Fibroblast of peridontal ligament (primary cell): Measurements from ENCODE around the gene SLC12A2.

Source experiments
- DNase-seq: peaks from one replicate; pipeline ENCODE4 v3.0.0-alpha.2; 2010; ENCODE audit errors: extremely low read depth

SLC12A2 gene

DNA sequence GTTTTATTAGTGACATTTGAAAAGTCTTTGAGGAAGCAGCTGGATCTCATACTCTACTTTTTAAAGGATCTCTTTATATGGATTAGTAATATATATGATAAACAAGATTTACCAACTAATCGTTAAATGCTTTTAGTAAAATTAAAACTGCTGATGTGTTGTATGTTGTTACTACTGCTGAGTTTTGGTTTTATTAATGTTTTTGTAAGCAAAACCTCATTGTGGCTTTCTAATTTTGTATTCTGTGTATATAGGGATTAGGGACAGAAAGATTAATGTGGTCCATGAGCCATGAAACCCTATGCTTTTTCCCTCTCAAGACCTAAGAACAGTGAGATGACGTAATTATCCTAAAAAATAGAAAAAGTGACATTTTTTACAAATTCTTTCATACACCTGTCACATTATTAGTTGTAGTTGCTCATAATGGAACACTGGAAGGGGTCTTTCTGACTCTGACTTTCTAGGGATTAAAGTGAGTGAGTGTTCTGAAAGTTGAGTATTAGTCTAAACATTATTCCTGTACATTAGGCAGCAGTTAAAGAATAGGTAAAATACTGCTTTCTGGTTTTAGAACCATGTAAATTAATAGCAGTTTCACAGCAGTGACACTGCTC, 85.9 kb downstream of the SLC12A2 start:
- no peak for DNase-seq

GRCh38 chr5:128172102-128172501, 88.5 kb downstream of the SLC12A2 start:
- DNase-seq, result no peak

DNA sequence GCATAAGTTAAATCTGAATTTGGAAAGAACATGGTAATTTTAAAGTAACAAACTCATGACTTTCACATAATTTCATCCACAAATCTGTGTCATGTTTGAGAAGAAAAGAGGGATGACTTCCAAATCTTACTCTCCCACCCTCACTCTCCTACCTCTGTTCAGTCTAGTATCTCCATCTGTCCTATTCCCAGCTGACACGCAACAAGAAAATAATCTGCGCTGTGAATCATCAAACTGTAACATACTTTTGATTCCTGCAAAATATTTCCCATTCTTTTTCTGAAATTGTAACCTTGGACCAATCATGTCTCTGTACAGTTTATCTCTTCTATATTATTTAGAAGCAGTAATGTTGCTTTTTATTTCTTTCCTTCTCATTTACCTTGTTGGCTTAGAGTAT, 91.4 kb downstream of the SLC12A2 start:
- peak; percentile 23 for DNase-seq

DNA sequence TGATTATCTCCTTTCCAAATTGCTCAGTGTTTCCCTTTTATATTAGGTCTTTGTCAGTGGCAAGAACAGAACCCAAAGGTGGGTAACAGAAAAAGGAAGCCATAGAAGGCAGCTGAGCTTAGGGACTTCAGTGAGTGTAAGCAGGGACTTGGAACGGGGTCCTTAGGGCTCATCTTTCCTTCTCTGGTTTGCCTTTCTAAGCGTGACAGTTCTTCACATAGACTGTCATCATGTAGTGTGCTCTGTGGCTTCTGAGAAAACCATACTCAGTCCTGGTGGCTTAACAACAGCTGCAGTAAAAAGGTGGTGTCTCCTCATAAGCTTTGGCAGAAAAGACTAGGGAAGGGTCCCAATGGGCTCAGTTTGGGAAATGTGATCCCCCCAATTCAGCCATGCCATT, 108.8 kb downstream of the SLC12A2 start:
- no peak for DNase-seq

DNA sequence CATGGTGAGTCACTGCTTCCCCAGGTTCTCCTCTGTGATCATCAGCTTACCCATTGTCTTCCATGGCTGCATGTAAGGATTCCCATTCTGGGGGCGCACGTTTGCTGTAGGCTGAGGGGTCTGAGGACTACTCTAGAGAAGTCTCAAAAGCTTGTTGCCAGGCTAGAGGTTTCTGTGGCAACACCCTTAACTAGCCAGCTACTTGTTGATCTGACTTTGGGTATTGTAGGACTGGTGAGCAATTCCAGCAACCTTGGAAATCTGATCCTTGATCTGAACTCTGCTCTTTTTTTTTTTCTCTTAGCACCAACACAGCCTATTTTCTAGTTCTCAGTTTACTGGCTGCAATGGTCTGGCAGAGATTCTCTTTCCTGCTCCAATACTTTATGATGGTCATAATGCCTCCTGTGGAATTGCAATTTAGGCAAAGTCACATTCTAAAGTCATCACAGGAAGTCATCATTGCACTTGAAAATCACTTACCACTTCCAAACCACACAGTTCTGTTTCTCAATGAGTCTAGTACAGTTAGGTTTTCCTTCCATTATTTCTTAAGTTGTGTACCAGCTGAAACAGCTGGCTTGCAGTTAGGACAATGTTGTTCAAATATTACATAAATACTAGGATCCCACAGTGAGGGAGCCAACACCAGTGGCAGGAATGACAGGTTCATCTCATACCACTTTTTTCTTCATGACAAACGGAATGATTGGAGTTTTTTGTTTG, 110.3 kb downstream of the SLC12A2 start:
- DNase-seq, result peak; percentile 23

DNA sequence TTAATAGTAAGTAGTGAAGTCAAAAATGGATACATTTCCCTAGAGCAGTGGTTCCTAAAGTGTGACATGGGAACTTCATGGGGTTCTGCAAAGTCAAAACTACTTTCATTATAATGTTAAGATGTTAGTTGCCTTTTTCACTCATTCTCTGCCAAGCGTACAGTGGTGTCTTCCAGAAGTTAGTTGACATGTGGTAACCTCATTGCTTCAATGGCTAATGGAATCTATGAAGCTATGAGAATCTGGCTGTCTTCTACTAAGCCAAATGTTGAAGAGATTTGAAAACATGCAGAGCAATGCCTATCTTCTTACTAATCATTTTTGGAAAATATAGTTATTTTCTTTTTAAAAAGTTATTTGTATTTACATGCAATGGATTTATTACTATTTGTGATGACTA, 111.8 kb downstream of the SLC12A2 start:
- DNase-seq, result no peak

- no peak for DNase-seq
These were observed 112.5 kb downstream of the SLC12A2 start for GRCh38 chr5:128196080-128196479.

- peak; percentile 64 for DNase-seq
These were observed 113.2 kb downstream of the SLC12A2 start for GRCh38 chr5:128196791-128197190.

DNA sequence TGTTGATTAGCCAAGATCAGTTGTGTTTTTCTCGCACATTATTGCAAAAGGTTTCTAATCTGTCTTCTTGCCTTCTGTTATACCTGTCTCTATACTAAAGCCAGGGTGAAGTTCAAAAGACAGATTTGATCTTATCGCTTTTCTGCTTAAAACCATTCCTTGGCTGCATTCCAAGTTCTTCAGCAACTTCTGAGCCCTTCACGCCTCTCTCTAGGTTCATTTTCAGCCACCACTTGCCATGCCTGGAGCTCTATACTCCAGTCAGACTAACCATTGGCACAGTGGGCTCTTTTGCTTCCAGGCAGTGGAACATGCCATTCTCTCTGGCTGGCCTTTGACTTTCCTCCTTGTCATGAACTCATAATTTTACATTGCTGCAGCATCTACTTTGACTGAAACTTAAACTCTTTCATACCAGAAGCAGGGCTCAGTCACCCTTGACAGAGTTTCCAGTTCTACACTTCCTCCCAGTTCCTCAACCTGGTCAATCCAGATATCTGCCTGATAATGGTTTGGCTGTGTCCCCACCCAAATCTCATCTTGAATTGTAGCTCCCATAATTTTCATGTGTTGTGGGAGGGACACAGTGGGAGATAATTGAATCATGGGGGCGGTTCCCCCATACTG, 114.4 kb downstream of the SLC12A2 start:
- no peak for DNase-seq

DNA sequence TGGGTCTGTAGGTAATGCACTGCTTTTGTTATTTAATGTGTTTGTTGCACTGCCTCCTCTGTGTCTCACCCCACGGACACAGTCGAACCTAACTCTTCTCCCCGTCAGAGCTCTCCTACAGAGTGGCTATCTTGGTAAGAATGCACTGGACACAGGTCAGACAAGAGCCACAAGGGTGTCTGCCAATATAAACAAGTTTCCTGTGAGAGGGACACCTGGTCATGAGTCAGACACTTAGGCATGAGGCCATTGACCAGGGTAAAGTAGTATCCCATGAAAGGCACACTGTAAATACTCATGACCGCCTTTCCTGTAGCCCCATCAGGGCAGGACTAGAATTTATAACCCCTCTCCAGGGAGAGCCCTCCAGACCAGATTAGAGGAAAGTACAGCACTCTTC, 115.5 kb downstream of the SLC12A2 start:
- DNase-seq, result no peak

GRCh38 chr5:128199611-128200010, 116.0 kb downstream of the SLC12A2 start:
- no peak for DNase-seq

- DNase-seq, result peak; percentile 65
These were observed 117.7 kb downstream of the SLC12A2 start for GRCh38 chr5:128201065-128201926.

DNA sequence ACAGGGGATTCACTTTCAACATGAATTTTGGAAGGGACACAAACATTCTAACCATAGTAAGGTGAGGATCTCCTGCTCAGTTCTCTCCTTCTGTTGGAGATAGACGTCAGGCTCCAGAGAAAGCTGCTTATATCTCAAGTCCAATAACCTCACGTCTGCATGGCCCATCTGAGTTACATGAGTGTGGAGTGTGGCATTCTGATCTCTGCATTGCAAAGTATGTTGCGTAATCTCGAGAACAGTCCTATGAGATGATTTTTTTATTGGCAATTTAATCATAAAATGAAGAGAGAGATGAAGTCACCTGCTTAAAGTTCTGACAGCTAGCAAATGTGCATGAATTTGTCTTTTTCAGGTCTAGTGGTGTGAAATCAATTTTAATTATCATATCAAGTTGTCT, 118.8 kb downstream of the SLC12A2 start:
- DNase-seq, result no peak

- no peak for DNase-seq
These were observed 124.9 kb downstream of the SLC12A2 start for GRCh38 chr5:128208436-128208835.

DNA sequence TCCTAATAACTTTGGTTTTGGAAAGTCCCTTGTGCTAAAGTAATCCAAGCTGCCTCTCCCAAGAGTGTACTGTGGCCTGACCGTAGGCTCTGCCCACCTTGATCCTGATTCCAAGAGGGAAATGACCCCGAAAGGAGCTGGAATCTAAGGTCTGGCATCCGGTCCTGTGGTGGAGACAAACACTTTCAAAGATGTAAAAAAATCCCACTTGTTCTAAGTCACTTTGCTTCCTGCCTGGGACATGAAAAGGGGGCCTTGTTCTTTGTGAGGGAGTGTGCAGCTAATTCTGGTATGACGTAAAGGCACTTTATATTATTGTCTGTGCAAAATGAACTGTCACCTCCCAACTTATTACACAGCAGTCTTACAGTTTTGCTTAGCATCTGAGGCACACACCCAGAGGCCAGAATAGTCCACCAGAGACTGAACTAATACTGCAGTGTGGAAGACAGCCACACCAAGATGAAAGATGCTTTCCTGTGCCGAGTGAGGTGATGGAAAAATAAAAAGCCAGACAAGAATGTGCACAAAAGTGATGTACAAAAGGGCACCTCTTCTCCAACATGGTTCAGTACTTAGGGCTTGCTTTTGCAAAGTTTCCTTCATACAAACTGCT, 128.7 kb downstream of the SLC12A2 start:
- no peak for DNase-seq

DNA sequence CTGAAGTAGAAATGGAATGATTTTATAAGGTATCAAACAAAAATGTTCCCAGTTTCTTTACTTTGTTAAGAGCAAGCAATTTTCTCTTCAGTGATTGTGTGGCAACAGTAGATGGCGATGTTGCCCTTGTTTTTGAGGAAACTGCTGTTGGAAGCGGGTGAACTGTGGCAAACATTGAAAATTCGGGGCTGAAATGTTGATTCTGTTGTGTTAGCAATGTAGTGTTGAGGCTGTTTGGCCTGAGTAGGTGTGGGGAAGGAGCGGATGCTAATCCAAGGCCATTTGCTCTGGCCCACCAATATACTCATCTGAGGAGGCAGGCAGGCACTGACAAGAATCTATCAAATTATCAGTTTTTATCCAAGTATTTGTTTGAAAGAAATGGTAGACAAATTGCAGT, 129.8 kb downstream of the SLC12A2 start:
- DNase-seq, result peak; percentile 89

DNA sequence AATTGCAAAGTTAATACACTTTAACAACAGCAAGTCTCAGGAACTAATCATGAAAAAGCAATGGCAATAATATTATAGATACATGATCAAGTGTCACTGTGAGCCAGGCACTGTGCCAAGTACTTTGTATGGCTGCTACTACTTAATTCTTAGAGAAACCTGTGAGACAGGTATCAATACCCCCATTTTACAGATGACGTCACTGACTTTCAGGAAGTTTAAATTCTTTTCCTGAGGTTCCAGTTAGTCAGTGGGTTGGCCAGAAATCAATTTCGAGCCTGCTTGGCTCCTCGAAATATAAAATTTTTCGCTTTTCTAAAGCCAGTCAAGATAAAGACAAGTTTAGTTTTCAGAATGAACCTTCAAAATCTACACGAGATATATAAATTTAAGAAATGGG, 130.3 kb downstream of the SLC12A2 start:
- DNase-seq, result no peak

DNA sequence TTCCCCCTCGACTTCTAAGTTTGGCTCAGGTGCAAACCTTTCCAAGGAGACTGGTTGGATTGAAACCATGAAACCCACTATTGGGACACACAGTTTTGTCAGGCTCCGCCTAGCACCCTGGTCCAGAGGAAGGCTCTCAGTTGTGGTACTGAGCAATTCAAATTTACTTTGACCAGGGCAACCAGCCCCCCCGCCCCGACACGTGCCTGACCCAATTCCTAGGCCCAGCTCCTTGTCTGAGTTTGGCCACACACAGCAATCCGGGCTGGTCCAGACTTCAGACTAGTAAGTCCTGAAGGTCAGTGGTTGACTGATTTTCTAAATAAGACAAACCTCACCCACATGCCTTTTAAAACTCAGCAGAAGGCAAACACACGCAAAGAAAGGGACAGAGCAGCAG, 132.7 kb downstream of the SLC12A2 start:
- DNase-seq, result no peak

DNA sequence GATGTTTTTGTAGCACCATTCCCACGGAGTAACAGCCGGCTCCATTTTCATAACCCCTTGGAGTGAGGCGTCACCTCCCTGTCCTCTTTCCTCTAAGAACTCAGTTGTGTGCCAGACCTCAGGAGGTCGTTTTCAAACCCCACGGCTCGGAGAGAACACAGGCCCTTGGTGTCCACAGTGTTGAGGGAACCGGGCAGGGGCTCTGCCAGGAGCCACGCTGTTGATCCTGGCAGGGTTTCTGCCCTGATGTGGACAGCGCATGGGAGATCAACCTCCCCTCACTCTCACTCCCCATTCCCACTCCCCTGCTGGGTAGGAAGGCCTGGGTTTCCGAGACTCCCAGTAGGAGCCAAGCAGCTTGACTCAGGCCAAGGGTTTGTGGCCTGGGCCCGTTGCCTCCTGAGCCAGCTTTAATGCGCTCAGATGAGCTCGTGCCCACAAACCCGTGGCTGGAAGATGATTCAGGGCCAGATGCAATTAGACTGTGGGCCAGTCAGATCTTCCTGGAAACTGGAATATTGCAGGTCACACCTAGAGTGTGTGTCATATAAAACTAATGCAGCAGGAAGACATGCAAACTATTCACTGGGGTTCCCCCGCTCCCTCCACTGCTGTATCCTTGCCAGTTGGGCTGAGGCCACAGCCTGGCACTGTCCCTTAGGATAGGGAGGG, 133.4 kb downstream of the SLC12A2 start:
- DNase-seq, result peak; percentile 89

DNA sequence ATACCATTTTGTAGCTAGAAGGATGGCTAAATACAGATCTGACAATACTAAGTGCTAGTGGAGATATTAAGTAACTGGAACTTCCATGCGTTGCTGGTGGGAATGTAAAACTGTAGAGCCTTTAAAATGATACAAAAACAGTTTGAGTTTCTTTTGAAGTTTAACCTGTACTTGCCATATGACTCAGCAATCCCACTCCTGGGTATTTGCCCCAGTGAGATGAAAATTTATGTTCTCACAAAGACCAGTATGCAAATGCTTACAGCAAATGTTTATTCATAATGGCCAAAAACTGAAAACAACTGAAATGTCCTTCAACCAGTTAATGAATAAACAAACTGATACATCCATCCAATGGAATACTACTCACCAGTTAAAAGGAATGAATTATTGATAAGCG, 137.3 kb downstream of the SLC12A2 start:
- no peak for DNase-seq

GRCh38 chr5:128224336-128224735, 140.8 kb downstream of the SLC12A2 start:
- no peak for DNase-seq
